Activated B cell treated with CpG ODN at 0.5 μM for 24 hours (primary cell): Measurements from ENCODE around the gene CHST10. TPM values are rescaled to one million over a fixed set of nuclear protein-coding genes. Genes with fewer than 3 reads are reported as not detected.

Source experiments
- ATAC-seq: fragments of 200-7000 bp; cut with Tn5 transposase; one replicate; pipeline ENCODE4 v1.10.0; 2021; ENCODE audit warnings: low read depth, mild to moderate bottlenecking, moderate library complexity
- CTCF ChIA-PET: fragments of 350-600 bp; sonication (Branson Sonifier 250); formaldehyde crosslinking; loops from one replicate; lab custom pipeline; 2021; ENCODE audit warnings: antibody characterized with exemption; lab: Charles Lee
- POLR2A ChIA-PET: fragments of 350-600 bp; sonication (Branson Sonifier 250); formaldehyde crosslinking; loops from one replicate; lab custom pipeline; 2021; ENCODE audit warnings: antibody characterized with exemption; lab: Charles Lee
- DNase-seq: peaks from one replicate; pipeline ENCODE4 v3.0.0; 2022
- H3K27ac Mint-ChIP-seq: one replicate; pipeline ENCODE4 v1.8.0; 2020; ENCODE audit warnings: mixed read lengths
- H3K27me3 Mint-ChIP-seq: one replicate; pipeline ENCODE4 v1.8.0; 2021; ENCODE audit warnings: mixed read lengths
- H3K36me3 Mint-ChIP-seq: one replicate; pipeline ENCODE4 v1.8.0; 2021; ENCODE audit warnings: low read depth, mixed read lengths
- H3K4me1 Mint-ChIP-seq: one replicate; pipeline ENCODE4 v1.8.0; 2021; ENCODE audit warnings: mixed read lengths
- H3K4me3 Mint-ChIP-seq: one replicate; pipeline ENCODE4 v1.8.0; 2020; ENCODE audit warnings: mild to moderate bottlenecking, mixed read lengths
- H3K9me3 Mint-ChIP-seq: one replicate; pipeline ENCODE4 v1.8.0; 2020; ENCODE audit warnings: mixed read lengths
- intact Hi-C: fragments of 100-400 bp; cut with micrococcal nuclease; formaldehyde crosslinking; loops from one replicate; pipeline ENCODE4 v1.15.1; 2024
- total RNA-seq: library from RNA; stranded (reverse); gene quantifications from 2 replicates; pipeline ENCODE4 v1.2.3, GENCODE V29; 2022
- TF ChIP-seq, protein P1 (sequence below): fragments of 200-600 bp; IDR thresholded peaks from one replicate; pipeline ENCODE4 v1.8.0; 2022; ENCODE audit warnings: antibody characterized with exemption, mild to moderate bottlenecking

The CHST10 gene
- total RNA-seq, 1 donor from 2014 or later: 21.0 TPM

DNA sequence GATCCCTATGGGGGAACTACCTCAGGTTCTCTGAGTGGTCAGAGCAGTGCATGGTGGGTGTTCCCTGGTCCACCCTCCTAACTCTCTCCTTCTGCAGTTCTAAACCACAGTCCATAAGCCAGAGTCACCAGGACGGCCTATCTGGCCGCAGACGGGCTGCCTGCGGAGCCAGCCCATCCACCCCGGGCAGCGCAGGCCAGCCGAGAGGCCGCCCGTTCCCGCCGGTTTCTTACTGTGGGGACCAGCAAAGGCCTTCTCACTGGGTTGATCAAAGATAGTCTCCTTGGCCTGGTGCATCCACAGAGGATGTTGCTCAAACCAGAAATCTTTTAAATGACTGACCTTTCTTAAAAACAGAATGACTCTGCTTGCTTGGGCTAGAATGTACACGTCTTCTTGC lies 9.6 kb upstream of the CHST10 start:
- ChIA-PET POLR2A (no interaction called here), CTCF (interaction anchor here (0.6 kb wide), 1 partner anchor 28 kb away, joined by 3 read pairs; no protein-coding TSS in a partner anchor)
- Mint-ChIP-seq H3K27me3 (peaks cover 7% of the 10 kb centered on the region), H3K4me3 (no peak overlapping the region), H3K4me1 (peaks cover 3% of the 10 kb centered on the region), H3K36me3 (no peaks in the 10 kb centered on the region), H3K27ac (no peak overlapping the region), H3K9me3 (peaks cover 6% of the 10 kb centered on the region)
- ATAC-seq: no peak
- no peak for DNase-seq
- TF ChIP-seq, protein P1, sequence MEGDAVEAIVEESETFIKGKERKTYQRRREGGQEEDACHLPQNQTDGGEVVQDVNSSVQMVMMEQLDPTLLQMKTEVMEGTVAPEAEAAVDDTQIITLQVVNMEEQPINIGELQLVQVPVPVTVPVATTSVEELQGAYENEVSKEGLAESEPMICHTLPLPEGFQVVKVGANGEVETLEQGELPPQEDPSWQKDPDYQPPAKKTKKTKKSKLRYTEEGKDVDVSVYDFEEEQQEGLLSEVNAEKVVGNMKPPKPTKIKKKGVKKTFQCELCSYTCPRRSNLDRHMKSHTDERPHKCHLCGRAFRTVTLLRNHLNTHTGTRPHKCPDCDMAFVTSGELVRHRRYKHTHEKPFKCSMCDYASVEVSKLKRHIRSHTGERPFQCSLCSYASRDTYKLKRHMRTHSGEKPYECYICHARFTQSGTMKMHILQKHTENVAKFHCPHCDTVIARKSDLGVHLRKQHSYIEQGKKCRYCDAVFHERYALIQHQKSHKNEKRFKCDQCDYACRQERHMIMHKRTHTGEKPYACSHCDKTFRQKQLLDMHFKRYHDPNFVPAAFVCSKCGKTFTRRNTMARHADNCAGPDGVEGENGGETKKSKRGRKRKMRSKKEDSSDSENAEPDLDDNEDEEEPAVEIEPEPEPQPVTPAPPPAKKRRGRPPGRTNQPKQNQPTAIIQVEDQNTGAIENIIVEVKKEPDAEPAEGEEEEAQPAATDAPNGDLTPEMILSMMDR: no peak
- intact Hi-C loops: loop anchor here (1.0 to 5.0 kb wide), 5 partner anchors 32 to 868 kb away; no protein-coding TSS in a partner anchor

DNA sequence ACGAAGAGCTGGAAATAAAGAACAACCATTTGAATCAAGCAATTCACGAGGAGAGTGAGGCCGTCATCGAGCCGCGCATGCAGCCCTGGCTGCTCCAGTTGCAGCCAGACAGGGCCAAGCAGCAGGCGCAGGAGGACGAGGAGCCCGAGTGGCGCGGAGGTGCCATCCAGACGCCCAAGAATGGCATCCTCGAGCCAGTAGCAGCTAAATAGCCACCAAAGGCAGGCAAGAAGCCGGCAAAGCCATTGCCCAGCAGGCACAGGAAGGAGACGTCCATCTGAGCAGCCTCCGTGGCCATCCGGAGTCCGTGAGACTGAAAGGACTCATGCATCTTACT lies 8.9 kb upstream of the CHST10 start:
- peaks cover 7% of the 10 kb centered on the region for H3K27me3 Mint-ChIP-seq
- POLR2A ChIA-PET: no interaction called here
- H3K27ac Mint-ChIP-seq: no peak overlapping the region
- CTCF ChIA-PET: no interaction called here
- H3K9me3 Mint-ChIP-seq: peaks cover 6% of the 10 kb centered on the region
- H3K36me3 Mint-ChIP-seq: no peaks in the 10 kb centered on the region
- no peak for DNase-seq
- TF ChIP-seq, protein P1: no peak
- ATAC-seq: no peak
- no peak overlapping the region for H3K4me3 Mint-ChIP-seq
- peaks cover 3% of the 10 kb centered on the region for H3K4me1 Mint-ChIP-seq
- intact Hi-C loops: loop anchor here (2.0 to 5.0 kb wide), 4 partner anchors 32 to 868 kb away; no protein-coding TSS in a partner anchor

DNA sequence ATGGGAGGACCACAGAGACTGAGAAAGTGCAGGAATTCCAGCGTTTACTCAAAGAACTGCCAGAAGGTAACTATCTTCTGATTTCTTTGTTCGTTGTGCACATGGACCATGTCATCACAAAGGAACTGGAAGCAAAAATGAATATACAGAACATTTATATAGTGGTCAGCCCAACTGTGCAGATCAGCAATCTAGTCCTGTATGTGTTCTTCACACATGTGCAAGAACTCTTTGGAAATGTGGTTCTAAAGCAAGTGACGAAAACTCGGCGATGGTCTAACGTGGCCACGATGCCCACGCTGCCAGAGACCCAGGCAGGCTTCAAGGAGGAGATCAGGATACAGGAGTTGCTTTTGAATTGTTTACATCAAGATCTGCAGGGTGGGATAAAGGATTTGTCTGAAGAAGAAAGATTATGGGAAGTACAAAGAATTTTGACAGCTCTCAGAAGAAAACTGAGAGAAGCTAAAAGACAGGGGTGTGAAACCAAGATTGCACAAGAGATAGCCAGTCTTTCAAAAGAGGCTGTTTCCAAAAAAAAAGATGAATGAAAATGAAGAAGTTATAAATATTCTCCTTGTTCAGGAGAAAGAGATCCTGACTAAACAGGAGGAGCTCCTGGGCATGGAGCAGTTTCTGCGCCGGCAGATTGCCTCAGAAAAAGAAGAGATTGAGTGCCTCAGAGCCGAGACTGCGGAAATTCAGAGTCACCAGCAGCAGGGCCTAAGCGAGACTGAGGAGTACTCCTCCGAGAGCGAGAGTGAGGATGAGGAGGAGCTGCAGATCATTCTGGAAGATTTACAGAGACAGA lies 8.3 kb upstream of the CHST10 start:
- intact Hi-C loops: loop anchor here (2.0 to 5.0 kb wide), 4 partner anchors 31 to 867 kb away; no protein-coding TSS in a partner anchor
- DNase-seq (no peak), ATAC-seq (no peak)
- Mint-ChIP-seq H3K9me3 (peaks cover 4% of the 10 kb centered on the region), H3K4me1 (peaks cover 3% of the 10 kb centered on the region), H3K4me3 (no peak overlapping the region), H3K36me3 (no peaks in the 10 kb centered on the region), H3K27ac (no peak overlapping the region), H3K27me3 (peaks cover 7% of the 10 kb centered on the region)
- TF ChIP-seq, protein P1: no peak
- ChIA-PET CTCF (interaction anchor here (0.6 kb wide), 1 partner anchor 164 kb away, joined by 4 read pairs; no protein-coding TSS in a partner anchor), POLR2A (no interaction called here)

DNA sequence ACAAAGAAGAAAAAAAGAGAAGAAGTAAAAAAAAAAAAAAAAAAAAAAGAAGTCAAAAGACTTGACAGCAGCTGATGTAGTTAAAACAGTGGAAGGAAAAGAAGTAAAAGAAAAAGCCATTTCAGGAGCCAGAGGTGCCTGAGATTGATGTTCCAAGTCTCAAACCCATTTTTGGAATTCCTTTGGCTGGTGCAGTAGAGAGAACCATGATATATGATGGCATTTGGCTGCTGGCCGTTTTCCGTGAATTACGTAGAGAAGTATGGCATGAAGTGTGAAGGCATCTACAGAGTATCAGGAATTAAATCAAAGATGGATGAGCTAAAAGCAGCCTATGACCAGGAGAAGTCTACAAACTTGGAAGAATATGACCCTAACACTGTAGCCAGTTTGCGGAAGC lies 7.6 kb upstream of the CHST10 start:
- no peaks in the 10 kb centered on the region for H3K36me3 Mint-ChIP-seq
- no peak overlapping the region for H3K27ac Mint-ChIP-seq
- POLR2A ChIA-PET: interaction anchor here (0.7 kb wide), 1 partner anchor 44 kb away, joined by 13 read pairs; no protein-coding TSS in a partner anchor
- ATAC-seq (no peak), DNase-seq (no peak)
- intact Hi-C loops: loop anchor here (5.0 kb wide), 1 partner anchor 157 kb away; no protein-coding TSS in a partner anchor
- CTCF ChIA-PET: interaction anchor here (0.6 kb wide), 1 partner anchor 163 kb away, joined by 4 read pairs; no protein-coding TSS in a partner anchor
- H3K9me3 Mint-ChIP-seq: no peaks in the 10 kb centered on the region
- peaks cover 7% of the 10 kb centered on the region for H3K27me3 Mint-ChIP-seq
- TF ChIP-seq, protein P1: no peak
- H3K4me3 Mint-ChIP-seq: no peak overlapping the region
- peaks cover 3% of the 10 kb centered on the region for H3K4me1 Mint-ChIP-seq

DNA sequence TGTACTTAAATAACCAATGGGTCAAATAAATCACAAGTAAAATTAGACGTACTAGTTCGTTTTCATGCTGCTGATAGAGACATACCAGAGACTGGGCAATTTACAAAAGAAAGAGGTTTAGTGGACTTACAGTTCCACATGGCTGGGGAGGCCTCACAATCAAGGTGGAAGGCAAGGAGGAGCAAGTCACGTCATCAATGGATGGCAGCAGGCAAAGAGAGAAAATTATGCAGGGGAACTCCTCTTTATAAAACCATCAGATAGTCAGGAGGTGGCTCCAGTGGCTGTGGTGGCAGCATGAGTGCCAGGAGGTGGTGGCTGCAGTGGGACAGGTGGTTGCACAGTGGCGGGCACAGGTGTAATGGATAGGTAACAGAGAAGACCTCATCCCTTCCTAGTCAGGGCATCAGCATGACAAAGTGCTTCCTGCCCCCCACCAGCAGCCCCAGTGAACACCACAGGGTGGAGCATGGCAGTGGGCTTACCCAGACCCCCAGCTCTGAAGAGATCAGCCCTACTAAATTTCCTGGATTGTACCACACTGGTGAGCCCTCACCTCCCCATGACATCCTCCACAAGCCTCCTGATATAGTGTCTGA lies 6.9 kb upstream of the CHST10 start:
- no peak for ATAC-seq
- DNase-seq: no peak
- intact Hi-C loops: no loop called here
- no peak overlapping the region for H3K4me3 Mint-ChIP-seq
- peaks cover 4% of the 10 kb centered on the region for H3K27me3 Mint-ChIP-seq
- ChIA-PET CTCF (no interaction called here), POLR2A (interaction anchor here (0.7 kb wide), 1 partner anchor 43 kb away, joined by 13 read pairs; no protein-coding TSS in a partner anchor)
- H3K27ac Mint-ChIP-seq: no peak overlapping the region
- H3K4me1 Mint-ChIP-seq: peaks cover 3% of the 10 kb centered on the region
- H3K9me3 Mint-ChIP-seq: no peaks in the 10 kb centered on the region
- no peaks in the 10 kb centered on the region for H3K36me3 Mint-ChIP-seq
- TF ChIP-seq, protein P1: no peak
